GM12878 (cell line): ENCODE results near the gene TTC16. TPM values are rescaled to one million over a fixed set of nuclear protein-coding genes. Genes with fewer than 3 reads are reported as not detected.

Experiments
- ATAC-seq: fragments of 200-7000 bp; cut with Tn5 transposase; 3 replicates; pipeline ENCODE4 v1.9.1; 2020; ENCODE audit warnings: mild to moderate bottlenecking, moderate library complexity
- BruUV-seq: library from RNA; stranded (reverse); fragments of 400-500 nt; replicated peaks from 2 replicates; lab custom pipeline; 2021; lab: Mats Ljungman, UMichigan
- CTCF ChIA-PET: fragments of 300-600 bp; sonication (Branson Sonifier 250); formaldehyde crosslinking; extraction: SDS; loops from one replicate; lab custom pipeline; 2021; ENCODE audit warnings: inconsistent platforms; lab: Yijun Ruan, JAX
- POLR2A ChIA-PET: fragments of 350-600 bp; formaldehyde crosslinking; extraction: SDS; loops from one replicate; lab custom pipeline; 2021; ENCODE audit warnings: inconsistent platforms; lab: Charles Lee
- RAD21 ChIA-PET: fragments of 300-600 bp; sonication (Branson Sonifier 250); formaldehyde crosslinking; loops from one replicate; lab custom pipeline; 2023; ENCODE audit warnings: antibody characterized with exemption; ENCODE audit not compliant: unreplicated experiment; lab: Charles Lee
- SMC1A ChIA-PET: fragments of 300-600 bp; sonication (Branson Sonifier 250); formaldehyde crosslinking; loops from one replicate; lab custom pipeline; 2023; ENCODE audit not compliant: unreplicated experiment, uncharacterized antibody; lab: Charles Lee
- DNase-seq: peaks from one replicate; pipeline ENCODE4 v3.0.0-alpha.2; 2011; ENCODE audit warnings: low read depth, low spot score
- FAIRE-seq: peaks from 3 replicates; lab custom pipeline; 2011; peaks lifted over from hg19 to GRCh38; lab: Jason Lieb, UNC
- H2AFZ ChIP-seq: 2 replicates; pipeline ENCODE4 v1.6.0; 2011; ENCODE audit warnings: low read depth, low read length, control low read depth; ENCODE audit not compliant: control insufficient read depth
- H3K27ac ChIP-seq: 2 replicates; pipeline ENCODE4 v1.5.1; 2011; ENCODE audit warnings: control low read depth; ENCODE audit not compliant: control insufficient read depth, insufficient read depth
- H3K27me3 ChIP-seq, 2 experiments: replicated peaks in 1 of 2; 2 replicates each; pipeline versions ENCODE4 v1.6.0 to v1.6.1; 2011; ENCODE audit warnings: low read length in 1 of 2; ENCODE audit not compliant: control insufficient read depth in 2 of 2, insufficient read depth in 2 of 2
- H3K36me3 ChIP-seq, 2 experiments: 2 replicates each; pipeline ENCODE4 v1.5.1; 2011; ENCODE audit warnings: low read length in 1 of 2; ENCODE audit not compliant: control insufficient read depth in 2 of 2, insufficient read depth in 2 of 2
- H3K4me1 ChIP-seq: 2 replicates; pipeline ENCODE4 v1.6.1; 2011; ENCODE audit warnings: mild to moderate bottlenecking, low read length, moderate library complexity, mixed read lengths; ENCODE audit not compliant: control insufficient read depth, insufficient read depth
- H3K4me2 ChIP-seq: 2 replicates; pipeline ENCODE4 v1.6.0; 2011; ENCODE audit warnings: control low read depth; ENCODE audit not compliant: control insufficient read depth, insufficient read depth
- H3K4me3 ChIP-seq: fragments of 200-600 bp; sonication (generic); 2 replicates; pipeline ENCODE4 v1.5.1; 2016
- H3K79me2 ChIP-seq: 2 replicates; pipeline ENCODE4 v1.6.0; 2011; ENCODE audit warnings: low read length; ENCODE audit not compliant: control insufficient read depth, insufficient read depth
- H3K9ac ChIP-seq: 2 replicates; pipeline ENCODE4 v1.8.0; 2011; ENCODE audit warnings: low read length, control low read depth, mixed read lengths; ENCODE audit not compliant: control insufficient read depth, insufficient read depth
- H3K9me3 ChIP-seq: replicated peaks from 3 replicates; pipeline ENCODE4 v1.5.1; 2011; ENCODE audit warnings: mild to moderate bottlenecking, low read length; ENCODE audit not compliant: control insufficient read depth, insufficient read depth
- H4K20me1 ChIP-seq: 2 replicates; pipeline ENCODE4 v1.6.0; 2011; ENCODE audit not compliant: control insufficient read depth, insufficient read depth
- BCL11A ChIP-seq: IDR thresholded peaks from 2 replicates; pipeline ENCODE4 v1.6.1; 2011; ENCODE audit warnings: low read depth, low read length
- BHLHE40 ChIP-seq, 2 experiments: fragments of 450-650 bp in 1 of 2; IDR thresholded peaks; 2 replicates each; pipeline ENCODE4 v1.6.1; 2011 to 2017; ENCODE audit warnings: low read depth in 2 of 2, borderline replicate concordance in 1 of 2, improper control_type of control experiment in 1 of 2, low read length in 1 of 2, mild to moderate bottlenecking in 1 of 2
- CBFB ChIP-seq: IDR thresholded peaks from 2 replicates; pipeline ENCODE4 v1.6.1; 2016; ENCODE audit warnings: antibody characterized with exemption, low read depth
- CHD1 ChIP-seq: IDR thresholded peaks from 2 replicates; pipeline ENCODE4 v1.6.1; 2012; ENCODE audit warnings: low read depth, low read length, improper control_type of control experiment
- DPF2 ChIP-seq: fragments of 450-650 bp; IDR thresholded peaks from 2 replicates; pipeline ENCODE4 v1.6.1; 2017; ENCODE audit warnings: mild to moderate bottlenecking
- HDAC2 ChIP-seq: fragments of 200-600 bp; sonication (generic); IDR thresholded peaks from 2 replicates; pipeline ENCODE4 v1.6.1; 2017
- MEF2B ChIP-seq: fragments of 450-650 bp; IDR thresholded peaks from 2 replicates; pipeline ENCODE4 v1.6.1; 2018; ENCODE audit warnings: mild to moderate bottlenecking, moderate library complexity; ENCODE audit not compliant: partially characterized antibody, poor library complexity, severe bottlenecking
- NFYA ChIP-seq: IDR thresholded peaks from 2 replicates; pipeline ENCODE4 v1.6.1; 2011; ENCODE audit warnings: low read depth, mild to moderate bottlenecking, low read length, improper control_type of control experiment, borderline replicate concordance
- NR2C1 ChIP-seq: fragments of 450-650 bp; IDR thresholded peaks from 2 replicates; pipeline ENCODE4 v1.6.1; 2017; ENCODE audit warnings: antibody characterized with exemption, mild to moderate bottlenecking, moderate library complexity
- POLR2AphosphoS2 ChIP-seq: IDR thresholded peaks from 2 replicates; pipeline ENCODE4 v1.6.1; 2011; ENCODE audit warnings: low read depth, mild to moderate bottlenecking, low read length, improper control_type of control experiment, moderate library complexity
- SMAD1 ChIP-seq: fragments of 450-650 bp; IDR thresholded peaks from 2 replicates; pipeline ENCODE4 v1.6.1; 2018; ENCODE audit warnings: mild to moderate bottlenecking, low read depth; ENCODE audit not compliant: partially characterized antibody
- WRNIP1 ChIP-seq: IDR thresholded peaks from 2 replicates; pipeline ENCODE4 v1.6.1; 2011; ENCODE audit warnings: low read depth, low read length, improper control_type of control experiment, borderline replicate concordance
- ZNF622 ChIP-seq: fragments of 450-650 bp; IDR thresholded peaks from 2 replicates; pipeline ENCODE4 v1.6.1; 2017; ENCODE audit warnings: mild to moderate bottlenecking, inconsistent platforms
- WGBS: methylation state at CpG from one replicate; pipeline ENCODE4 v1.1.6; 2016; ENCODE audit warnings: low lambda C conversion rate; ENCODE audit not compliant: insufficient replicate concordance, insufficient coverage; ENCODE audit errors: missing lambda C conversion rate; 5-methylcytosine and 5-hydroxymethylcytosine counted together
- in situ Hi-C: fragments of 300-500 bp; cut with MboI; formaldehyde crosslinking; loops from 9 replicates; pipeline ENCODE4 v1.14.3; 2018; ENCODE audit warnings: mixed read lengths
- intact Hi-C: fragments of 100-400 bp; cut with micrococcal nuclease; formaldehyde crosslinking; loops from one replicate; pipeline ENCODE4 v1.14.2; 2022; ENCODE audit not compliant: unreplicated experiment
- polyA plus RNA-seq, 11 experiments: library from polyadenylated mRNA; depleted of rRNA in 4 of 11; unstranded in 6 of 11; stranded (reverse) in 5 of 11; fragments of >200 nt; fragmentation: Nextera tagmentation in 4 of 11; fragmentation: Illumina TruSeq in 1 of 11; extraction: Ambion mirVana in 4 of 11; extraction: Trizol in 1 of 11; gene quantifications; 1 replicate in 1 of 11; 2 replicates in 10 of 11; pipeline versions ENCODE4 v1.2.1 to v1.2.3, GENCODE V29; 2011 to 2016; ENCODE audit warnings: inconsistent platforms in 2 of 11, missing spikeins in 2 of 11, low read depth in 1 of 11
- total RNA-seq, 4 experiments: library from RNA; depleted of rRNA in 3 of 4; stranded (reverse); fragments of >200 nt in 3 of 4; fragmentation: Illumina TruSeq in 1 of 4; extraction: Trizol in 1 of 4; gene quantifications; 2 replicates each; pipeline versions ENCODE4 v1.2.1 to v1.2.3, GENCODE V29; 2013 to 2021
- TF ChIP-seq, protein P1 (sequence below): fragments of 450-650 bp; IDR thresholded peaks from 2 replicates; pipeline ENCODE4 v1.6.1; 2018; ENCODE audit warnings: borderline replicate concordance, mild to moderate bottlenecking; ENCODE audit not compliant: partially characterized antibody
- TF ChIP-seq, protein P2 (sequence below): fragments of 450-650 bp; conservative IDR thresholded peaks from 2 replicates; pipeline ENCODE4 v1.6.1; 2017; ENCODE audit warnings: mild to moderate bottlenecking, moderate library complexity

TTC16 gene
- total and polyA plus RNA-seq, 10 of the 15 experiments (the other 5 are each of a cell fraction or from before 2014, with no cell fraction given), result 0.03 TPM; not detected in 9

DNA sequence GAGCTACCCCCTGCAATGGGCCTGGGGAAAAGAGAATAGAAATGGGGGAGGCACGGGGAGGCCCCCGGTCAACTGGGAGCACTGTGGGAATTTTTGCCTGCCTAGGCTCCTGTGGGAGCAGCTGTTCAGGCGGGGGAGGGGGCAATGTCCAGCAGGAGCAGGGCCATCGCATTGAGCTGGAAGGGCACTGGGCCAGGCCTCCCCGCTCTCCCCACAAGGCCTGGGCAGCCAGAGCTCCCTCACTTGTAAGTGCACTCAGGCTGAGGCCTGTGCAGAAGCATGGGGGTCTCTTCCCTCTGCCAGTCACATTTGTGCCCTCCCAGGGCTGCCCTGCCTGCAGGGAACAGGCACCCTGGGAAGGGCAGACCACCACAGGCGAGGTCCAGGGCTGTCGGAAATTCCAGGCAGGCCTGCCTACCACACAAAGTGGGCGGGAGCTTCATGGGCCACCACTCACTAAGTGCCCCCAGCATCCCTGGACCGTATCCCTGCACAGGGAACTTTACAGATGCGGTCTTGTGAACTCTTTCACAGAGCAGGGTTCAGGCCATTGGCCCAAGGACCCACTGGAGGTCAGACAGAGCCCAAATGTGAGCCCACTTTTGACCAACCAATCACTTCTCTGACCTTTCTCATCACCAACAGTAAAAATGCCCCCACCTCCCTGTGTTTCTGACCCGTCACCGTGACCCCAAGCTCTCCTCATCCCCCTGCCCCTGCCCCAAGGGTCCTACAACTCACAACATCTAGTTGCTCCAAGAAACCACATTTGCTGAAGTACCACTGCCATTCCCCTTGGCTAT, 10.1 kb upstream of the TTC16 start (continued):
- TF ChIP-seq POLR2AphosphoS2, result no peak
- no peak for TF ChIP-seq CHD1
- TF ChIP-seq SMAD1, result no peak
- no peak for TF ChIP-seq NFYA

DNA sequence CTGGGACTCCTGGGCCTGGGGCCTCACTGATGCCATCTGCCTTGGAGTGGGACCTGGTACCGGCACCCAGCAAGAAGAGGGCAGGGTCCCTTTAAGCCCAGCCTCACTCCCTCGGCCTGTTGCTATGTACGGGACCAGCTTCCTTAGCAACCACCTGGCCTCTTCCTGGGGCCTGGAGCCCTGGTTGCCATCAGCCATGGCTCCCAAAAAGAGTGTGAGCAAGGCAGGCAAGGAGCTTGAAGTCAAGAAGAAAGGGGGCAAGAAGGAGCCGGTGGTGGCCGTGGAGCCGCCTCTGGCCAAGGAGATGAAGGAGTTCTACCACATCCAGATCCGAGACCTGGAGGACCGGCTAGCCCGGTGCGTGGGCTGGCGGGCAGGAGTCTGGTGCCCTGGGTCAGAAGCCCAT, 9.0 kb upstream of the TTC16 start, which contains the start of gene CFAP157:
Gene CFAP157 (plus strand): TSS at position 153 of the 406 bp plus-strand sequence. CDS start 44 bp downstream, at position 197.
- no peaks in the 10 kb centered on the region for H4K20me1 ChIP-seq
- no peak within 1 kb of the TSS for H3K27ac ChIP-seq
- no peaks in the 10 kb centered on the region; a peak in 1 of 4 replicates for H3K36me3 ChIP-seq
- intact Hi-C loops (no loop called here), in situ Hi-C loops (no loop called here)
- no peaks in the 10 kb centered on the region; the same call in 2 of the 3 replicates for H3K9me3 ChIP-seq
- FAIRE-seq (no peak), DNase-seq (no peak), ATAC-seq (peak; percentile 22; the same call in 1 of the 3 replicates)
- RAD21 ChIA-PET, result no interaction called here
- no peak within 1 kb of the TSS for H3K4me3 ChIP-seq
- H3K27me3 ChIP-seq, result peaks cover 0 to 2% of the 10 kb centered on the region in 2 experiments; a peak in 2 of 4 replicates
- H3K4me2 ChIP-seq, result no peak within 1 kb of the TSS
- no peaks in the 10 kb centered on the region for H3K79me2 ChIP-seq
- BruUV-seq, result no TSS peak
- CTCF ChIA-PET, result no interaction called here
- POLR2A ChIA-PET, result interaction anchor here (1.3 kb wide), 1 partner anchor 81 kb away, joined by 3 read pairs; no protein-coding TSS in a partner anchor
- no peak within 1 kb of the TSS for H3K9ac ChIP-seq
- H2AFZ ChIP-seq, result no peak within 1 kb of the TSS
- peaks cover 3% of the 10 kb centered on the region; the same call in 1 of the 2 replicates for H3K4me1 ChIP-seq
- SMC1A ChIA-PET, result interaction anchor here (1.4 to 1.9 kb wide), 2 partner anchors 8 to 28 kb away, joined by 3 to 8 read pairs; partner anchors contain the start of gene TOR2A
- 29% methylated on average over 11 of the region's 11 CpGs for WGBS
- TF ChIP-seq, protein P1, sequence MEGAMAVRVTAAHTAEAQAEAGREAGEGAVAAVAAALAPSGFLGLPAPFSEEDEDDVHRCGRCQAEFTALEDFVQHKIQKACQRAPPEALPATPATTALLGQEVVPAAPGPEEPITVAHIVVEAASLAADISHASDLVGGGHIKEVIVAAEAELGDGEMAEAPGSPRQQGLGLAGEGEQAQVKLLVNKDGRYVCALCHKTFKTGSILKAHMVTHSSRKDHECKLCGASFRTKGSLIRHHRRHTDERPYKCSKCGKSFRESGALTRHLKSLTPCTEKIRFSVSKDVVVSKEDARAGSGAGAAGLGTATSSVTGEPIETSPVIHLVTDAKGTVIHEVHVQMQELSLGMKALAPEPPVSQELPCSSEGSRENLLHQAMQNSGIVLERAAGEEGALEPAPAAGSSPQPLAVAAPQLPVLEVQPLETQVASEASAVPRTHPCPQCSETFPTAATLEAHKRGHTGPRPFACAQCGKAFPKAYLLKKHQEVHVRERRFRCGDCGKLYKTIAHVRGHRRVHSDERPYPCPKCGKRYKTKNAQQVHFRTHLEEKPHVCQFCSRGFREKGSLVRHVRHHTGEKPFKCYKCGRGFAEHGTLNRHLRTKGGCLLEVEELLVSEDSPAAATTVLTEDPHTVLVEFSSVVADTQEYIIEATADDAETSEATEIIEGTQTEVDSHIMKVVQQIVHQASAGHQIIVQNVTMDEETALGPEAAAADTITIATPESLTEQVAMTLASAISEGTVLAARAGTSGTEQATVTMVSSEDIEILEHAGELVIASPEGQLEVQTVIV, result no peak
- TF ChIP-seq, protein P2, sequence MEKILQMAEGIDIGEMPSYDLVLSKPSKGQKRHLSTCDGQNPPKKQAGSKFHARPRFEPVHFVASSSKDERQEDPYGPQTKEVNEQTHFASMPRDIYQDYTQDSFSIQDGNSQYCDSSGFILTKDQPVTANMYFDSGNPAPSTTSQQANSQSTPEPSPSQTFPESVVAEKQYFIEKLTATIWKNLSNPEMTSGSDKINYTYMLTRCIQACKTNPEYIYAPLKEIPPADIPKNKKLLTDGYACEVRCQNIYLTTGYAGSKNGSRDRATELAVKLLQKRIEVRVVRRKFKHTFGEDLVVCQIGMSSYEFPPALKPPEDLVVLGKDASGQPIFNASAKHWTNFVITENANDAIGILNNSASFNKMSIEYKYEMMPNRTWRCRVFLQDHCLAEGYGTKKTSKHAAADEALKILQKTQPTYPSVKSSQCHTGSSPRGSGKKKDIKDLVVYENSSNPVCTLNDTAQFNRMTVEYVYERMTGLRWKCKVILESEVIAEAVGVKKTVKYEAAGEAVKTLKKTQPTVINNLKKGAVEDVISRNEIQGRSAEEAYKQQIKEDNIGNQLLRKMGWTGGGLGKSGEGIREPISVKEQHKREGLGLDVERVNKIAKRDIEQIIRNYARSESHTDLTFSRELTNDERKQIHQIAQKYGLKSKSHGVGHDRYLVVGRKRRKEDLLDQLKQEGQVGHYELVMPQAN, result no peak
- TF ChIP-seq CBFB, result no peak
- no peak for TF ChIP-seq WRNIP1
- TF ChIP-seq MEF2B, result no peak
- TF ChIP-seq ZNF622, result no peak
- TF ChIP-seq BCL11A, result no peak
- no peak for TF ChIP-seq BHLHE40 (IDR thresholded peaks at IDR 0.05; ENCODE audit: borderline replicate concordance in 1 of 2, low read depth in 2 of 2, low read length in 1 of 2)
- no peak for TF ChIP-seq HDAC2
- TF ChIP-seq NR2C1, result no peak
- TF ChIP-seq DPF2, result no peak
